H1 (cell line): ENCODE data around the gene SLC2A4RG. TPM values are rescaled to one million over a fixed set of nuclear protein-coding genes. Genes with fewer than 3 reads are reported as not detected.

ENCODE experiments used
- CEBPB ChIP-seq: IDR thresholded peaks from 2 replicates; pipeline ENCODE4 v1.6.1; 2012; ENCODE audit warnings: low read depth, low read length
- polyA plus RNA-seq, 7 experiments: library from polyadenylated mRNA; depleted of rRNA in 3 of 7; stranded (reverse) in 5 of 7; unstranded in 2 of 7; fragments of >200 nt in 5 of 7; fragments of 200-250 nt in 2 of 7; gene quantifications; 1 replicate in 5 of 7; 2 replicates in 1 of 7; 4 replicates in 1 of 7; pipeline versions ENCODE4 v1.2.1 to v1.2.3, GENCODE V29; 2011 to 2013; ENCODE audit warnings: missing spikeins in 2 of 7, mixed read lengths in 2 of 7
- total RNA-seq: library from RNA; stranded (reverse); fragmentation: NEBNext Ultra II Directional; extraction: Animal tissue kit (Norgen Biotek cat#: 25700); gene quantifications from 2 replicates; pipeline ENCODE4 v1.2.1, GENCODE V29; 2021
- TF ChIP-seq, protein P1 (sequence below): fragments of 300-600 bp; sonication (generic); IDR thresholded peaks from 2 replicates; pipeline ENCODE4 v1.7.1; 2012; ENCODE audit warnings: low read length, moderate library complexity, mild to moderate bottlenecking, inconsistent platforms; ENCODE audit not compliant: insufficient replicate concordance

The SLC2A4RG gene
- total and polyA plus RNA-seq, 2 of the 8 experiments (the other 6 are each of a cell fraction or from before 2014, with no cell fraction given): 15.9 to 29.1 TPM

DNA sequence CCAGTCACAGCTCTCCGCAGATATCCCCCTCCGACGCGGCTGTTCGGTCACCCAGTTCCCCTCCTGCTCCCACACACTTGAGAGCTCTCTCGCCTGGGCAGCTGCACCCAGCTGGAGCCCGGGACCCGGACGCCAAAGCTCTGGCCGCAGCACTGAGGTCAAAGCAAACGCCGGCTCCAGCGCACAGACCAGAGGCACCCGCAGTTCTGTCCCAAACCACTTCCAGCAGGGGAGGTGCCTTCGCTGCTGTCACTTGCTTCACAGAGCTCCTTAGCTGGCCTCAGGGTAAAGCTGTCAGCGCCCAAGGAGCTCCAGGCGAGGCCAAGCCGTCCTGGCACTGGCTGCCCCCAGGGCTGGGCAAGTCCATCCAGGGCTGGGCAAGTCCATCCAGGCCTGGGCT is 27.9 kb downstream of the SLC2A4RG start (continued):
- TF ChIP-seq, protein P1, sequence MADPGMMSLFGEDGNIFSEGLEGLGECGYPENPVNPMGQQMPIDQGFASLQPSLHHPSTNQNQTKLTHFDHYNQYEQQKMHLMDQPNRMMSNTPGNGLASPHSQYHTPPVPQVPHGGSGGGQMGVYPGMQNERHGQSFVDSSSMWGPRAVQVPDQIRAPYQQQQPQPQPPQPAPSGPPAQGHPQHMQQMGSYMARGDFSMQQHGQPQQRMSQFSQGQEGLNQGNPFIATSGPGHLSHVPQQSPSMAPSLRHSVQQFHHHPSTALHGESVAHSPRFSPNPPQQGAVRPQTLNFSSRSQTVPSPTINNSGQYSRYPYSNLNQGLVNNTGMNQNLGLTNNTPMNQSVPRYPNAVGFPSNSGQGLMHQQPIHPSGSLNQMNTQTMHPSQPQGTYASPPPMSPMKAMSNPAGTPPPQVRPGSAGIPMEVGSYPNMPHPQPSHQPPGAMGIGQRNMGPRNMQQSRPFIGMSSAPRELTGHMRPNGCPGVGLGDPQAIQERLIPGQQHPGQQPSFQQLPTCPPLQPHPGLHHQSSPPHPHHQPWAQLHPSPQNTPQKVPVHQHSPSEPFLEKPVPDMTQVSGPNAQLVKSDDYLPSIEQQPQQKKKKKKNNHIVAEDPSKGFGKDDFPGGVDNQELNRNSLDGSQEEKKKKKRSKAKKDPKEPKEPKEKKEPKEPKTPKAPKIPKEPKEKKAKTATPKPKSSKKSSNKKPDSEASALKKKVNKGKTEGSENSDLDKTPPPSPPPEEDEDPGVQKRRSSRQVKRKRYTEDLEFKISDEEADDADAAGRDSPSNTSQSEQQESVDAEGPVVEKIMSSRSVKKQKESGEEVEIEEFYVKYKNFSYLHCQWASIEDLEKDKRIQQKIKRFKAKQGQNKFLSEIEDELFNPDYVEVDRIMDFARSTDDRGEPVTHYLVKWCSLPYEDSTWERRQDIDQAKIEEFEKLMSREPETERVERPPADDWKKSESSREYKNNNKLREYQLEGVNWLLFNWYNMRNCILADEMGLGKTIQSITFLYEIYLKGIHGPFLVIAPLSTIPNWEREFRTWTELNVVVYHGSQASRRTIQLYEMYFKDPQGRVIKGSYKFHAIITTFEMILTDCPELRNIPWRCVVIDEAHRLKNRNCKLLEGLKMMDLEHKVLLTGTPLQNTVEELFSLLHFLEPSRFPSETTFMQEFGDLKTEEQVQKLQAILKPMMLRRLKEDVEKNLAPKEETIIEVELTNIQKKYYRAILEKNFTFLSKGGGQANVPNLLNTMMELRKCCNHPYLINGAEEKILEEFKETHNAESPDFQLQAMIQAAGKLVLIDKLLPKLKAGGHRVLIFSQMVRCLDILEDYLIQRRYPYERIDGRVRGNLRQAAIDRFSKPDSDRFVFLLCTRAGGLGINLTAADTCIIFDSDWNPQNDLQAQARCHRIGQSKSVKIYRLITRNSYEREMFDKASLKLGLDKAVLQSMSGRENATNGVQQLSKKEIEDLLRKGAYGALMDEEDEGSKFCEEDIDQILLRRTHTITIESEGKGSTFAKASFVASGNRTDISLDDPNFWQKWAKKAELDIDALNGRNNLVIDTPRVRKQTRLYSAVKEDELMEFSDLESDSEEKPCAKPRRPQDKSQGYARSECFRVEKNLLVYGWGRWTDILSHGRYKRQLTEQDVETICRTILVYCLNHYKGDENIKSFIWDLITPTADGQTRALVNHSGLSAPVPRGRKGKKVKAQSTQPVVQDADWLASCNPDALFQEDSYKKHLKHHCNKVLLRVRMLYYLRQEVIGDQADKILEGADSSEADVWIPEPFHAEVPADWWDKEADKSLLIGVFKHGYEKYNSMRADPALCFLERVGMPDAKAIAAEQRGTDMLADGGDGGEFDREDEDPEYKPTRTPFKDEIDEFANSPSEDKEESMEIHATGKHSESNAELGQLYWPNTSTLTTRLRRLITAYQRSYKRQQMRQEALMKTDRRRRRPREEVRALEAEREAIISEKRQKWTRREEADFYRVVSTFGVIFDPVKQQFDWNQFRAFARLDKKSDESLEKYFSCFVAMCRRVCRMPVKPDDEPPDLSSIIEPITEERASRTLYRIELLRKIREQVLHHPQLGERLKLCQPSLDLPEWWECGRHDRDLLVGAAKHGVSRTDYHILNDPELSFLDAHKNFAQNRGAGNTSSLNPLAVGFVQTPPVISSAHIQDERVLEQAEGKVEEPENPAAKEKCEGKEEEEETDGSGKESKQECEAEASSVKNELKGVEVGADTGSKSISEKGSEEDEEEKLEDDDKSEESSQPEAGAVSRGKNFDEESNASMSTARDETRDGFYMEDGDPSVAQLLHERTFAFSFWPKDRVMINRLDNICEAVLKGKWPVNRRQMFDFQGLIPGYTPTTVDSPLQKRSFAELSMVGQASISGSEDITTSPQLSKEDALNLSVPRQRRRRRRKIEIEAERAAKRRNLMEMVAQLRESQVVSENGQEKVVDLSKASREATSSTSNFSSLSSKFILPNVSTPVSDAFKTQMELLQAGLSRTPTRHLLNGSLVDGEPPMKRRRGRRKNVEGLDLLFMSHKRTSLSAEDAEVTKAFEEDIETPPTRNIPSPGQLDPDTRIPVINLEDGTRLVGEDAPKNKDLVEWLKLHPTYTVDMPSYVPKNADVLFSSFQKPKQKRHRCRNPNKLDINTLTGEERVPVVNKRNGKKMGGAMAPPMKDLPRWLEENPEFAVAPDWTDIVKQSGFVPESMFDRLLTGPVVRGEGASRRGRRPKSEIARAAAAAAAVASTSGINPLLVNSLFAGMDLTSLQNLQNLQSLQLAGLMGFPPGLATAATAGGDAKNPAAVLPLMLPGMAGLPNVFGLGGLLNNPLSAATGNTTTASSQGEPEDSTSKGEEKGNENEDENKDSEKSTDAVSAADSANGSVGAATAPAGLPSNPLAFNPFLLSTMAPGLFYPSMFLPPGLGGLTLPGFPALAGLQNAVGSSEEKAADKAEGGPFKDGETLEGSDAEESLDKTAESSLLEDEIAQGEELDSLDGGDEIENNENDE: no peak
- no peak for TF ChIP-seq CEBPB
